Measurements from ENCODE around the gene MSH3. TPM values are rescaled to one million over a fixed set of nuclear protein-coding genes. Genes with fewer than 3 reads are reported as not detected.

Gene MSH3
- total RNA-seq, 1 donor from 2014 or later, result 13.0 TPM

DNA sequence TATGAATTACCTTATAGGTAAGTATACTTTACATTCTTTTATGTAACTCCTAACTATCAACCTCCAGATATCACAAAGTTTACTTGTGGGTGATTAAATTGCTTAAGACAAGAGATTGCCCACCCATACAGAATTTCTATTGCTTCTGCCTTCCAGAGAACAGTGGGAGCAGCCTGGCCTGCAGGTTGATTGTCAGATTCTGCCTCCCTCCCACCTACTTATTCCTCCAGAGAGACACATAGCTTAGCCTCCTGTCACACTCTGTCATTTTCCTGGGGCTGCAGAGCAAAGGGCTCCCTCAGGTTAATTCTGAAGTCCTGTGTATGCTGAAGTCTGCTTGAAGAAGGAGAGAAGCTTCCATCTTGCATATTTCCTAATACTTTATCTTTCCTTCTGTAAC is 48.8 kb downstream of the MSH3 start:
- TF ChIP-seq, protein P1, sequence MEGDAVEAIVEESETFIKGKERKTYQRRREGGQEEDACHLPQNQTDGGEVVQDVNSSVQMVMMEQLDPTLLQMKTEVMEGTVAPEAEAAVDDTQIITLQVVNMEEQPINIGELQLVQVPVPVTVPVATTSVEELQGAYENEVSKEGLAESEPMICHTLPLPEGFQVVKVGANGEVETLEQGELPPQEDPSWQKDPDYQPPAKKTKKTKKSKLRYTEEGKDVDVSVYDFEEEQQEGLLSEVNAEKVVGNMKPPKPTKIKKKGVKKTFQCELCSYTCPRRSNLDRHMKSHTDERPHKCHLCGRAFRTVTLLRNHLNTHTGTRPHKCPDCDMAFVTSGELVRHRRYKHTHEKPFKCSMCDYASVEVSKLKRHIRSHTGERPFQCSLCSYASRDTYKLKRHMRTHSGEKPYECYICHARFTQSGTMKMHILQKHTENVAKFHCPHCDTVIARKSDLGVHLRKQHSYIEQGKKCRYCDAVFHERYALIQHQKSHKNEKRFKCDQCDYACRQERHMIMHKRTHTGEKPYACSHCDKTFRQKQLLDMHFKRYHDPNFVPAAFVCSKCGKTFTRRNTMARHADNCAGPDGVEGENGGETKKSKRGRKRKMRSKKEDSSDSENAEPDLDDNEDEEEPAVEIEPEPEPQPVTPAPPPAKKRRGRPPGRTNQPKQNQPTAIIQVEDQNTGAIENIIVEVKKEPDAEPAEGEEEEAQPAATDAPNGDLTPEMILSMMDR (IDR thresholded peaks at IDR 0.05; ENCODE audit: unreplicated experiment), result no peak
- Mint-ChIP-seq H3K27ac (ENCODE audit: unreplicated experiment) (no peak overlapping the region), H3K4me1 (ENCODE audit: unreplicated experiment) (peaks cover 22% of the 10 kb centered on the region), H3K27me3 (ENCODE audit: unreplicated experiment) (peaks cover 3% of the 10 kb centered on the region), H3K9me3 (ENCODE audit: unreplicated experiment) (no peaks in the 10 kb centered on the region), H3K36me3 (ENCODE audit: low read depth, unreplicated experiment) (no peaks in the 10 kb centered on the region), H3K4me3 (ENCODE audit: unreplicated experiment) (no peak overlapping the region)
- no peak for DNase-seq (ENCODE audit: low spot score)

DNA sequence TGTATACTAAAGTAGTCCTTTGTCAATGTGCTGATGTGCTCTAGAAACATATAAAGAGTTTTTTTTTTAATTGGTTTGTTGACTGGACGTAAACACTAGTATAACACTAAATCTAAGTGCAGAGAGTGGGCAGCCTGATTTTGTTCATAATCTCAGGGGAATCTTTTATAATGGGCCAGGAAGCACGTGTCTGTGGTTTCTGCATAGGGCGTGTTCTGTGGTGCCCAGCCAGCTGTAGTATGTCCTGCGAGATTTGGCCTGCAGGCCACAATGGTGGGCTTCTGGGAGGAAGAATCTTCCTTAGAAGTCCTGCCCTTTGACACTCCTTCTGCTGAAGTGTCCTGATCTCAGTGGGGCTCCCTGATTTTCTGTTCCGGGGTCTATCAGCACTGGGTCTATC is 49.3 kb downstream of the MSH3 start:
- Mint-ChIP-seq H3K36me3 (ENCODE audit: low read depth, unreplicated experiment) (no peaks in the 10 kb centered on the region), H3K4me1 (ENCODE audit: unreplicated experiment) (peaks cover 20% of the 10 kb centered on the region), H3K4me3 (ENCODE audit: unreplicated experiment) (no peak overlapping the region), H3K9me3 (ENCODE audit: unreplicated experiment) (no peaks in the 10 kb centered on the region), H3K27ac (ENCODE audit: unreplicated experiment) (peak overlapping the region; percentile 45), H3K27me3 (ENCODE audit: unreplicated experiment) (peaks cover 3% of the 10 kb centered on the region)
- TF ChIP-seq, protein P1 (IDR thresholded peaks at IDR 0.05; ENCODE audit: unreplicated experiment), result no peak
- no peak for DNase-seq (ENCODE audit: low spot score)

DNA sequence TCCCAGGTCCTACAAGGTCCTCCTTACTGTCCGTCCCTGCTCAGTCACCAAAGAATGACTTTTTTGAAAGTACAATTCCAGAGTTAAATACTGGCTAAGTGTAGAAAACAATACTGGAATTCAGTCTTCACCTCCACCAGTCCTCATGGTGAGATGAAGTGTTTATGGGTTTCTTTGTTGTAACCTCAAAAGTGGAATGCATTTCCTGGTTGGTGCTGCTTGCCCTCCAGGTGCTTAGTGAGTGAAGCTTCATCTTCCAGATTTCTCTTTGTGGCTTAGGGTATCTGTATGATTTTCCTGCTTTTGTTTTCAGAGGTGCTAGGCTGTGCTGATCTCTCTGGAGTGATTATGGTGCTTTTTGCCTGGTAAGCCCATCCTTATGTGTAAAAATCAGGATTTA is 49.8 kb downstream of the MSH3 start:
- no peak for DNase-seq (ENCODE audit: low spot score)
- H3K9me3 Mint-ChIP-seq (ENCODE audit: unreplicated experiment), result no peaks in the 10 kb centered on the region
- peaks cover 3% of the 10 kb centered on the region for H3K27me3 Mint-ChIP-seq (ENCODE audit: unreplicated experiment)
- H3K27ac Mint-ChIP-seq (ENCODE audit: unreplicated experiment), result peak overlapping the region; percentile 45
- H3K4me1 Mint-ChIP-seq (ENCODE audit: unreplicated experiment), result peaks cover 20% of the 10 kb centered on the region
- TF ChIP-seq, protein P1 (IDR thresholded peaks at IDR 0.05; ENCODE audit: unreplicated experiment), result no peak
- H3K36me3 Mint-ChIP-seq (ENCODE audit: low read depth, unreplicated experiment), result no peaks in the 10 kb centered on the region
- H3K4me3 Mint-ChIP-seq (ENCODE audit: unreplicated experiment), result no peak overlapping the region

DNA sequence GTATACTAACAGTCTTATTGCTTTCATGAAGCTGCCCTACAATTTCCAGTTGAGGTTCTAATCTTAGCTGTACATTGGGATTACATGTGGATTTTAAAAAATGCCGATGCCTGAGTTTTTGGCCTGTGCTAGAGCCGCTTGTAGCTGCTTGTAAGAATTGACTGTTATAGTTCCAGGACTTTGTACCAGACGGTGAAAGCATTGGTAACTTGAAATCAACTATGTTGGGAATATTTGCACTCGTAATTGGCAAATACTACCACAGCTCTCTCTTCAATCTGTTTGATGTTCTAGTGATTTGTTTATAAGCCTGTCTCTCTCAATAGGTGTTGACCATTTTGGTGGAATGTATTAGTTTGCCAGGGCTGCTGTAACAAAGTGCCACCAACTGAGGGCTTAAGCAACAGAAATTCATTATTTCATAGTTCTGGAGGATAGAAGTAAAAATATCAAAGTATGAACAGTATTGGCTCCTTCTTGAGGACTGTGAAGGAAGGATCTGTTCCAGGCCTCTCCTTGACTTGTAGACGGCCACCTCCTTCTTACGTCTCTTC is 50.8 kb downstream of the MSH3 start:
- H3K36me3 Mint-ChIP-seq (ENCODE audit: low read depth, unreplicated experiment), result no peaks in the 10 kb centered on the region
- TF ChIP-seq, protein P1 (IDR thresholded peaks at IDR 0.05; ENCODE audit: unreplicated experiment), result no peak
- no peak overlapping the region for H3K27ac Mint-ChIP-seq (ENCODE audit: unreplicated experiment)
- H3K27me3 Mint-ChIP-seq (ENCODE audit: unreplicated experiment), result peaks cover 2% of the 10 kb centered on the region
- DNase-seq (ENCODE audit: low spot score), result no peak
- H3K4me3 Mint-ChIP-seq (ENCODE audit: unreplicated experiment), result no peak overlapping the region
- H3K9me3 Mint-ChIP-seq (ENCODE audit: unreplicated experiment), result no peaks in the 10 kb centered on the region
- peaks cover 20% of the 10 kb centered on the region for H3K4me1 Mint-ChIP-seq (ENCODE audit: unreplicated experiment)

DNA sequence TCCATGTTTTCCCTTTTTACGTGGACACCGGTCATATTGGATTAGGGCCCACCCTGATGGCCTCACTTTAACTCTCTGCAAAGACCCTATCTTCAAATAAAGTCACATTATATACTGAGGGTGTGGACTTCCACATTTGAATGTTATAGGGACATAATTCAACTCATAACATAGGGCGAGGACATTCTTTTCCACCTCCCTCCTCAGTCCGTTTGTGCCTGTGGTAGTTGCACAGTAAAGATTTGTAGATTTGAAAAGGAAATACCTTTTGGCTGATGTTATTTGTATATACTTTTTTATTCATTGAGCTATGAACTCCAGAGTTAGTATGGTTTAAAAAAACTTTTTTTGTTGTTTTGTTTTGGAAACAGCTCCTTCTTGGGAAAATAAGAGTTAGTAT is 51.3 kb downstream of the MSH3 start:
- no peaks in the 10 kb centered on the region for H3K36me3 Mint-ChIP-seq (ENCODE audit: low read depth, unreplicated experiment)
- no peak overlapping the region for H3K27ac Mint-ChIP-seq (ENCODE audit: unreplicated experiment)
- H3K9me3 Mint-ChIP-seq (ENCODE audit: unreplicated experiment), result no peaks in the 10 kb centered on the region
- H3K4me1 Mint-ChIP-seq (ENCODE audit: unreplicated experiment), result peaks cover 20% of the 10 kb centered on the region
- no peak overlapping the region for H3K4me3 Mint-ChIP-seq (ENCODE audit: unreplicated experiment)
- H3K27me3 Mint-ChIP-seq (ENCODE audit: unreplicated experiment), result peaks cover 2% of the 10 kb centered on the region
- no peak for DNase-seq (ENCODE audit: low spot score)
- TF ChIP-seq, protein P1 (IDR thresholded peaks at IDR 0.05; ENCODE audit: unreplicated experiment), result no peak
